HS-27A (cell line): ENCODE data around the gene INPP4B.
"Not testable (repeated sequence)": the region's sequence is repeated elsewhere in the genome, so short reads cannot be mapped to it uniquely, and the experiment has no call there.

Experiments used
- DNase-seq: peaks from one replicate; pipeline ENCODE4 v3.0.0-alpha.2; 2012; ENCODE audit warnings: low read depth, missing footprints

The INPP4B gene

DNA sequence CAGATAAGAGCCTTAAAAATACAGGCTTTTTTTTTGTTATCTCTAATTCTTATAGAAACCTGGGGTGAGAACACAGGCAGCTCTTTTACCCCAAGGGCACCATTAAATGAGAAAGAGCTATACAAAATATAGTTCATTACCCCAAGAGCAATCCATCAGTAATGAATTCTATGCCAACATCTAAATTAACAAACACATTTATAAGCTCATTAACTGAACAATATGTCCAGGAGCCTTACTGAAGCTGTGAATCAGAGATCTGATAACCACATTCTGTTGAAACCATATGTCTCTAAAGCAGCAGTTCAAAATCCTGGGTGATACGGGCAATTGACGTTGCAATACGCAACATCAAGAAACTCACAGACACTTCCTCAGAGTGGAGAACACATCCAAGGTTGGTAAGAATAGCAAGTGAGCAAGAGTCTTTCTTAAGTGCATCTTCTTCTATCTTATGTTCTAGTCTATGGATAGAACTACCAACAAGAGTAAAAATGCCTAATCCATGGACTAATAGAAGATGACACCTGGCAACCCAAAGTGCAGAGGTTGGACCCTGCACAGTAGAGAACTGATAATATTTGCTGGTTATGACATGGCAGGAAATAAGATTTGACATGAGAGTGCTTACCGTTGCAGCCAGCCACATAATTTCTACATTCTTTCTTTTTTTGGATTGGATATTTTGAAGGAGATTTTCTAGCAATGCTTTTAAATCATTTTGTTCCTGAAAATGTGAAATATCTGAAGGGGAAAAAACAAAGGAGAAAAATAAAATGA lies 760.4 kb downstream of the INPP4B start:
- no peak for DNase-seq

DNA sequence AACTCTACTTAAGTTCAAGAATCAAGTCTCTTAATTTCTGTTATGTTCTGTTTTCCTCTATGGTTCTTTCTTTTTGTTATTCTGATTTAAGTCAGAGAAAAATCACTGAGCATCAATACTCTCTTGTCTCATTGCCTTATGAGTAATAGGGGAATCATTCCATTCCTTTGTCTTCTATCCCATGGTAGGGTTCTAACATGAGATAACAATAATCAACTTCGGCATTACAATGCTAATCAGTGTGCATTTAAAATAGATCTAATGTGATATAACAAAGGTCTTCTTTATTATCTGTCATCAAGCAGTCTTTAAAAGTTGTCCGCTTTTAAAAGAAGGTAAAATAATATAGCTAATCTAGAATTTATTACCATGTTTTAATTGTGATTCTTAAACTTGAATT lies 762.8 kb downstream of the INPP4B start:
- DNase-seq = no peak

DNA sequence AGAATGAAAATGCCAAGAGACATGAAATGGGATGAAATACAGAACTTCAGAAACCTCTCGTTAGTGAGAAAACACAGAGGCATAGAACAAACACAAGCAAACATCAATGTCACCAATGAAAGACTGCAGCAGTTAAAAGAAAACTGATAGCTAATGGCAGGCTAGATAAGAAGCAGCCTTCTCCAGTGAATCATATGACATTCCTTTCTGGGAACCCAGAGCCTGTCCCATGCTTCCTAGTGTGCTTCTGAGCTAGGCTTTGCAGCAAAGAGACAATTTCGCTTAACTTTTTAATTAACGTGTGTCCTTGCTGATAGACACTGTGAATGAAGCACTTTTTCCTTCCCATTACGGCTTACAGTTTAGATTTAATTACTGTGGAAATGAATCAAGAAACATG lies 765.1 kb downstream of the INPP4B start:
- DNase-seq = no peak

DNA sequence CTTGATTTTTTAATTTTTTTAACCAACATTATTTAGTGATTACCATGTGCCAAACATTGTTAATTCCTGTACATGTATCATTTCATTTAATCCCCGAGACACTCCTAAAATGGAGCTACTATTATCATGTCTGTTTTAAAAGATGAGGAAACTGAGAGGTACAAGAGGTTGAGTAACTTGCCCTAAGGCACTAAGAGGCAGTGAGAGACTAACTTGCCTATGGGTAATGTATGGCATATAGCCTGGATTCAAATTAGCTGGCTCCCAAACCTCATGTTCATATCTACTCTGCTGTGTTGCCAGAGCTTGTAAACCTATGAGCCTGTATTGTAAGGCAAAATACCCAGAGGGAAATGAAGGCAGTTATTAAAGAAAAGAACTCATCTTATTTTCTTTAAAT lies 766.1 kb downstream of the INPP4B start:
- DNase-seq = no peak

DNA sequence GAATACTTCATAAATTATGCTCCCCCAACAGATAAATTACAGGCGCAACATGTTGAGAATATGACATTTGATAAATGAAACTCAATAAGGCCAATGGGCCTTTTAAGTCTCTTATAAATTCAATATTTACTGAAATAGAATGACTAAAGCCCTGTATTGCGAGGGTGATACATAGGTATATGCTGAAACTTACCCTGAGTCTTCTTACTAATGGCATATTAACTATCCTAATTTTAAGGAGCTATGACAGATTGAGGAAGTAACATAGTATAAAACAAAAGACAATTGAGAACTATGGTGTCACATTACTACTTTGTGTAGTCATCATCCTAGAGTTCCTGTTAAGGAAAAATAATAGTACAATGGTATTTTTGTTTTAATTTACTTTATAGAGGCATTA lies 769.1 kb downstream of the INPP4B start:
- no peak for DNase-seq

DNA sequence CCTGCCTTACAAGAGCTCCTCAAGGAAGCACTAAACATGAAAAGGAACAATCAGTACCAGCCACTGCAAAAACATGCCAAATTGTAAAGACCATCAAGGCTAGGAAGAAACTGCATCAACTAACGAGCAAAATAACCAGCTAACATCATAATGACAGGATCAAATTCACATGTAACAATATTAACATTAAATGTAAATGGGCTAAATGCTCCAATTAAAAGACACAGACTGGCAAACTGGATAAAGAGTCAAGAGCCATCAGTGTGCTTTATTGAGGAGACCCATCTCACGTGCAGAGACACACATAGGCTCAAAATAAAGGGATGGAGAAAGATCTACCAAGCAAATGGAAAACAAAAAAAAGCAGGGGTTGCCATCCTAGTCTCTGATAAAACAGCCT lies 777.8 kb downstream of the INPP4B start:
- DNase-seq = not testable (repeated sequence)

DNA sequence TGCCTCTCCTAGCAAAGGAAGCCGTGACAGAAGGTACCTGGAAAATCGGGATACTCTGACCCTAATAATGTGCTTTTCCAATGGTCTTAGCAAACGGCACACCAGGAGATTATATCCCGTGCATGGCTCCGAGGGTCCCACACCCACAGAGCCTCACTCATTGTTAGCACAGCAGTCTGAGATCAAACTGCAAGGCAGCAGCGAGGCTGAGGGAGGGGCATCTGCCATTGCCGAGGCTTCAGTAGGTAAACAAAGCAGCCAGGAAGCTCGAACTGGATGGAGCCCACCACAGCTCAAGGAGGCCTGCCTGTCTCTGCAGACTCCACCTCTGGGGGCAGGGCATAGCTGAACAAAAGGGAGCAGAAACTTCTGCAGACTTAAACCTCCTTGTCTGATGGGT lies 779.5 kb downstream of the INPP4B start:
- not testable (repeated sequence) for DNase-seq

DNA sequence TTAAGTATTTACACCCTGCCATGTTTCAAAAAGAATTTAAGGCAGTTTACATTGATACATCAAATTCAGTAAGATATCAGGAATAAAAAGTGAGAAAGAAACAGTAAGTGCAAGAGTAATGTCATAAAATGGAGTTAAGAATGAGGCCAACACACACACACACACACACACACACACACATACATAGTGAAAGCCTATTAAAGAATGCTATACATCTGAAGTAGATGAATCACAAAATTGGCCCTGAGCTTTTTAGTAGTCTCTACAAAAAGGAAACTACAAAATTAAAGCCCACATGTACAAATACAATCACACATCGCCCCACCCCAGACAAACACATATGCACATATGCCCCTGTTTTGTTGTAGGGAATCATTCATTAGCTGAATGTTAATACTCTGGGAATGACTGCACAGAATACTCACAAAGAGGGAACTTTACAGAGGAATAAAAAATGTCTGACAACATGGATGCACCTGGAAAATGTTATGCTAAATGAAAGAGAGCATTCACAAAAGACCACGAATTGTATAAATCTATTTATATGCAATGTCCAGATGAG lies 780.9 kb downstream of the INPP4B start:
- no peak for DNase-seq

DNA sequence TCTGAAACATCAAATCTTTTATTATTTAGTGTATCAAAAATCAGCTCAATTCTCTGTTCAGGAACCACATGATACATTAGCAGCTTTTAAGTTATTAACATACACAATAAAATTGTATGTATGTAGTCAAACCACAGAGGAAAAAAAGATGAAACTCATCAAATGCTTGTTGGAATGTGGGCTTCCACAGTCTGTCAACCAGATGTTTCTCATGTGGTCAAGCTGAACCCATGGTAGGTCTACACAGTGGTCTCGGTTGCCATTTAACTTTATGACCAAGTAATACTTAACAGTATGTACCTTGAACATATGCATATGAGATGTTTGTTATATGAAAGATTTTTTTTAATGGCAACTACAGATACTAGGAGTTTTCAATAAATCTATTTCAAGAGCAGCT lies 781.9 kb downstream of the INPP4B start:
- DNase-seq = no peak

DNA sequence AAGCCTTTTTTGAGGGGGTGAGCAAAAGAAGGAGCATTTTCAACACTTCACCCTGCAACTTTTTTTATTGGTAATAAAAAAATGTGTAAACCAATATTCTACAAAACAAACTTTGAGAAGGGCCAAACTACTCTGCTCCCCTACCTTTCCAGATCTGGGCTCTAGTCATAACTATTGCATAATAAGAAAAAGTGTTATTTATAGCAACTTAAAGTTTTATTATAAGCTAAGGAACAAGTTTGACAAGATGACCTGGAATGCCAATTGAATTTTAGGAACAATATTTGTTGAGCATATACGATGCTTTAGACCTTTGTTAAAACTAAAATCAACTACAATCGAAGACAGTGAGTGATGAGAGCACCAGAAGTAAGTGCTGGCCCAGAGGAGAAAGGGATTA lies 800.1 kb downstream of the INPP4B start:
- no peak for DNase-seq

DNA sequence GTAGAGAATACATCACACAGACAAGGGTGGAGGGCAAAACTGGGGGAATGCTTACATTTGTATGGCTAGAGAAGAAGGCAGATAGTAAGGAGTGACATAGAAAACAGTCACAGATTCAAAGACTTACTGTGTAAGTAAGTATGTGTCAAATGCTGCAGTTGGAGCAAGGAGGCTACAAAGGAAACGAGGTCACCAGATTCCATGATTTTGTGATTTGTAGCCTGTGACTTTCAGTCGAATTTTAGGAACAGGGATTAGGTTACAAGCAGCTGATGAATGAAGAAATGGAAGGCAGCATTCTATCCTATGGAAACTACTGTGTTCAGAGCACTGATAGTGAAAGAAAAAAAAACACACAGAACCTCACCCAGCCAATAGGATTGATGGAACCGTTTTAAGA lies 801.8 kb downstream of the INPP4B start:
- no peak for DNase-seq

DNA sequence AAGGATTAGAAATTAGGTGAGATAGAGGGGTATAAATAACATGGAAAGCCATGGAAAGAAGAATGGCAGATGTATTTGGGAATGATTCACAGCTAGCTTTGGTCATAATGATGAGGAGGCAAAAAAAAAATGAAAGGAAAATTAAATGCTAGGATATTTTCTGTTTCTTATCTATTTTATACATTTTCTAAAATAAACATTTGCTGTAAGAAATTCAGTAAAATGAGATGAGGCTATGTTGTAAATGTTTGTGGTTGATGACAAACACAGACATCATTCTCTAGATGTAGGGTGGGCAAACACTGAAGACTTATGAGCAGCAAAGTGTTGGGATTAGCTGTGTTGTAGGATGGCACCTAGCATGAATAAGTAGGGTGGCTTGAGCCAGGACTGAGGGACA lies 802.6 kb downstream of the INPP4B start:
- peak; percentile 68 for DNase-seq

DNA sequence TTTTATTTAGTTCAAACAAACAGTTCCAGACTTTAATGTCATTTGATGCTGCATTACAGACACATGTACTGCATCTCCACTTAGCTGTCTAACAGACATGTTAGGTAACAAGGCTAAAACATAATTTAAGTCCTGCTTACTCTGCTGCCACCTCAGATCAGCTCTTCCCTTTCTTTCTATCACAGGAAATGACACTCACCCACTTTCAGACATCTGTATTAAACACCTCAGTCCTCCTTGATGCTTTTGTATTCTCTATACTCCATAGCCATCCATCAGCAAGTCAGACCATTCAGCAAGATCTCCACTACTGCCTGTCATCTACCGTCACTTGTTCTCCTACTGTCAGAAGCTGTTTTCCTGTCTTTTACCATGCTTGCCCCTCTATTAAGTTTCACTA lies 804.3 kb downstream of the INPP4B start:
- no peak for DNase-seq

DNA sequence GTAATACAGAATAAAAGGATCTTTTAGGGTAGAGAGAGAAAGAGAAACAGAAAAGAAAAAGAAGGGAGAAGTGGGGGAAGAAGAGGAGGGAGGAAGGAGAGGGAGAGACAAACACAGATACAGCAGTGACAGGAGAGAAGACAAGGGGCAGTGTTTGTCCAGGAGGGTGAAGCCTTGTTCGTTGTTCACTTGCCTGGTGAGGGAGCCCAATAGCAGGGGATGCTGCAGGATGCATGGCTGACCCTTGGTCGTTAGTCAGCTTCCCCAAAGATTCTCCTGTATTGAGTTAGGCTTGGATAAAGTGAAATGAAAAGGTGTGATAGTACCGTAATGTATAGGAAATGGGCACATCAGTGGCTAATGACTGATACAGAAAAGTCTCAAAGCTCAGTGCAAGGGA lies 806.1 kb downstream of the INPP4B start:
- DNase-seq = no peak

DNA sequence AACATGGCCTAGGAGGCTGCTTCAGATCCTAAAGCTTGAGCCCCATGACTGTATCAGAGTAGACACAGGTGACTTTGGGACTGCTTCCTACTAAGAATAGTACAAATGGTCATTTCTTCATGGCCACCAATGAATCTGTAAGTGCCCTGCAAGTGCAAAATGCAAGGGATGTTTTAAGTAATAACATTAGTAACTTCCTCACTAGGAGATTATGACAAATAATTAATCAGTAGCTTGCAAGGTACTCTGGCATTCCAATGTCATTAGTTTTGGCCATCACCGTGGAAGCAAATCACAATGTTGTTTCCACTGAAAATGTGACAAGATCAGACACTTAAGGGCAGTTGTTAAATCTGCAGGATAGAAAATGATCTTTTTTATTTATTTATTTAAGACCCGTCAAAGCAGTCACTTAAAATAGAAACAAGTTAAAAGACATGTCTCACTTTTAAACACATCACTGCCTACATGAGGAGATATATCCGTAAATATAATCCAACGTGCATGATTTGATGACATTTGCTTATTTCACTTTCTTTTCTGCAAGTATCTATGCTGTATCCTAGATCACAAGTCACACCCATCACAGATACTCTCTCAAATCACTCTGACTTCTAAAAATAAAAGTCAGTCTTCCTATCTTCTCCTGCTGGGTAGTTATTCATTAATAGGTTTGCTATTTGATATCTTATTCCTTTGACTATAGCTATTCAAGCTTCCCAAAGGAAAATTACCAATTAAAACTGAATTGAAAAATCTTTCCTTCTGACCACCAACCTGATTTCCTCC lies 809.1 kb downstream of the INPP4B start:
- DNase-seq = no peak

DNA sequence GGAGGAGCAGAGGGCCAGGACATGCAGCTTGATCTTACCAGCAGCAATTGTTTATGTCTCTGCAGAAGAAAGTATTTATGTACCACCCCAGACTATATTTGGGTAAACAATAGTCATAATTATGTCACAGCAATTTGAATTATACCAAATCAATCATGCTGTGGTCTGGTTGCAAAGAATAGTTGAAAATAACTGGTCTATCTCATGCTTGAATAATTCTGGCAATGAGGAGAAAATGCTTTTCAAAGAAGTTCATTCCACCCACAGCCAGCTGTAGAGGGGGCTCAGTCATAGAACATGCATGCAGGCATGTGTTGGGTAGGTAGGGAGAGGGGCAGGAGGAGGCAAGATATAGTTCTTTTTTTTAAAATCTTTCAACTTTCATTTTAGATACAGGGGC lies 810.5 kb downstream of the INPP4B start:
- DNase-seq = no peak

DNA sequence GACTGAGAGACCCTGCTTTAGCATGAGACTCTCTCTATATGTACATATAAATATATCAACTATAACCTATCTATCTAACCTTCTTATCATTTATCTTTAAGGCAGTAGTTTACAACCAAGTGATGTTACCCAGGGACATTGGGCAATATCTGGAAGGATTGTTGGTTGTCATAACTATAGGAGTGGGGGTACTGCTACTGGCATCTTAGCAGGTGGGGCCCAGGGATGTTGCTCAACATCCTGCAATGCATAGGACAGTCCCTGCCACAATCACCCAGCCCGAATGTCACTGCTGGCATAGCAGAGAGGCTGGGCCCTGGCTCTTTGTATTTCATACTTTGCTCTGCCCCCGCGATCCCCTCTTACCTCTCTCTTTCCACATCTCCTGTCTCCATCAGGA lies 812.0 kb downstream of the INPP4B start:
- no peak for DNase-seq

DNA sequence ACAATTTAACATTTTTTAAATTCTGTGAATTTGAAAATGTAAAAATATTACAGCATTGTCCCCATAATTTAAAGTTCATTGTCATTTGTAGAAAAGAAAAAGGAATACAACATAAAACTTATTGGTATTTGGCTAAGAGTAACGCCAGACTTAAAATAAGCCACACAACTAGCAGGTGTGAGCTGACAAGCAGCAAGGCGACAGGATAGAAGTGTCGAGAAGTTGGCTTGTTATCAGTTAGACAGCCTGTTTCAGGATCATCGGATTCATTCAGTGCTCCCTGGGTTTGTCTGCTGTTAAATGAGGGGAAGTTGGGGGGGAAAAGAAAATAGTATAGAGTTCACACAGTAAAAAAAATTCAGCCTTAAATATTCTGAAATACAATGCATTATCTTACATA lies 816.1 kb downstream of the INPP4B start:
- no peak for DNase-seq

DNA sequence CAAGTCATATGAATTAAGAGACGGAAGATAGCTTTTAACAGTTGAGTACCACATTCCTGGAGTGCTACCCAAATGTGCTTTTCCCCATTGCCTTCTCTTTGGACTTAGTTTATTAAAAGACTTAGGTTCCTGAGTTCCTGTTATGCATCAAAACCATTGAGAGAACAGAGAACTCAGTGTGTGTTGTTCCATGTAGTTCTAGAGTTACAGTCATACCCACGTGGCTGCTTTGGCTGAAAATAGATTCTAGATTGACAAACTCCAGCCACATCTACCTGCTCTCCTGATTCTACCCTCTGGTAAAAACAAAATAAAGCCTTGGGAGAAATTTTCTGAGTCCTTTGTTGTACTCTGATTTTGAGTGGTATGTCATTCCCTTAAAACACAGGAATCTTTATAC lies 824.3 kb downstream of the INPP4B start:
- DNase-seq = no peak

DNA sequence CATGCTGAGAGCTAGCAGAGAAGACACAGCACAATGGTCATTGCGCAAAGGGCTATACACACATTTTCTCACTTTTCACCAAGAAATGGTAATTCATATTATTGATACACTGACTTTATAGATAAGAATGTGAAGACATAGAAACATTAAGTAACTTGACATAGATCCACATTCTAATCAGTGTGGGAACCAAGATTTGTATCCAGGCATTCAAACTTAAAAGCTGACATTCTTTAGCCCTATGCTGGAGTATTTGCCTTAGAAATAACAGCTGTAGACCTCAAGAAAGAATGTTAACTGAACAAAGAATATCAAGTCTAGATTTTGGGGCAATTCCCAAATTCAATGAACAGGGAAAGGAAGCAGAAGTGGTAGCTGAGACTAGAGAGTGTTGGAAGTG lies 824.9 kb downstream of the INPP4B start:
- DNase-seq = no peak

DNA sequence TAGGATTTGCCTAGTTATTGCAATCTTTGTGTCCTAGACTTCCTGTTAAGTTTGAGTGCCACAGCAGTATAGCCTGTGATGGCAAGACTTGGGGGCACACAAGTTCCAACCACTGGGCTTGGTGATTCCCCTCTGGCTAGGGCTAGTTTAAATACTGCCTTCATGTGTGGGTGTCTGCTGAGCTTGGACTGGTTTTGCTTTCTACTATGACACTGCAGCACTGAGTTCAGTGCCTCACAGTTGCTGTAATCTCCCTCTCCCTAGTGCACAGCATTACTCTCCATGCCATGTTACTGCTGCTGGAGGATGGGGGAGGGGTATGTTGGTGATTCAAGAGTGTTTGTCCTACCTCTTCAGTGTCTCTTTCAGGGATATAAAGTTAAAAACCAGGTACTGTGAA lies 830.1 kb downstream of the INPP4B start:
- no peak for DNase-seq

DNA sequence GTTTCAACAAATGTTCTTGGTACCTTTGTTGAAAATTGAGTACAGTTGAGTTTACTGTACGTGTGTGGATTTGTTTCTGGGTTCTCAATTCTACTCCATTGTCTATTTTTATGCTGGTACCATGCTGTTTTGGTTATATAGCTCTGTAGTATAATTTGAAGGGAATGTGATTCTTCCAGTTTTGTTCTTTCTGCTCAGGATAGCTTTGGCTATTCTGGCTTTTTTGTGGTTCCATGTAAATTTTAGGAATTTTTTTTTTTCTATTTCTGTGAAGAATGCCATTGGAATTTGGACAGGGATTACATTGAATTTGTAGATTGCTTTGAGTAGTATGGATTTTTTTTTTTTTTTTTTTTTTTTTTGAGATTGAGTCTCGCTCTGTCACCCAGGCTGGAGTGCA lies 836.4 kb downstream of the INPP4B start:
- no peak for DNase-seq

DNA sequence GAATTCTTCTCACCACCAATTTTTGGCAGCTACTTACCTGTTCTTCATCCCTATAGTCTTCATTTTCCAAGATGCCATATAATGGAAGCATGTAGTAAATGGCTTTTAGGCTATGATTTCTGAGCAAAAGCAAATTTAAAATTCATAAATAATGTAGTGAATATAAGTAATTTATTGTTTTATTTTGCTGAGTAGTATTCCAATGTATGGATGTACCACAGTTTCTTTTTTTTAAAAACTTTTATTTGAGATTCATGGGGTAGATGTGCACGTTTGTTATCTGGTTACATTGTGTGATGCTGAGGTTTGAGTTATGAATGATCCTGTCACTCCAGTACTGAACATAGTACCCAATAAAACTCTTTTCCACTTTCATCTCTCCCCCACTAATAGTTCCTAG lies 840.6 kb downstream of the INPP4B start:
- DNase-seq = no peak
